Measurements from ENCODE around the gene CNTNAP2. TPM values are rescaled to one million over a fixed set of nuclear protein-coding genes. Genes with fewer than 3 reads are reported as not detected.

Gene CNTNAP2
- total RNA-seq, 2 donors from 2014 or later = 0.37 TPM; not detected in 1

- Mint-ChIP-seq H3K27me3 (peaks cover 18% of the 10 kb centered on the region), H3K4me3 (no peak overlapping the region), H3K36me3 (ENCODE audit: low read depth) (no peaks in the 10 kb centered on the region), H3K27ac (no peak overlapping the region), H3K4me1 (peaks cover 5% of the 10 kb centered on the region)
- DNase-seq = no peak
- H3K9me3 ChIP-seq (ENCODE audit: control insufficient read depth, low read length, poor library complexity, severe bottlenecking) = no peaks in the 10 kb centered on the region
- ATAC-seq = no peak
Measured at GRCh38 chr7:146119002-146119401, 2.4 kb downstream of the CNTNAP2 start.

DNA sequence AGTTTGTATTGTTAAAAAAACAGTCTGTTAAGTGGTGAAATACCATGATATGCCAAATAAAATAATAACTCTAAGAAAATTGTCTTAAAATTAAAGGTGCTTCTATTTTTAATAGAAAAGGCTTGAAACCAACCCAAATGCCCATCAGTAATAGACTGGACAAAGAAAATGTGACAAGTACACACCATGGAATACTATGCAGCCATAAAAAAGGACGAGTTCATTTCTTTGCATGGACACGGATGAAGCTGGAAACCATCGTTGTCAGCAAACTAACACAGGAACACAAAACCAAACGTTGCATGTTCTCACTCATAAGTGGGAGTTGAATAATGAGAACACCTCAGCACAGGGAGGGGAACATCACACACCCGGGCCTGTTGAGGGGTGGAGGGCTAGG is 7.1 kb downstream of the CNTNAP2 start:
- Mint-ChIP-seq H3K27me3 (no peaks in the 10 kb centered on the region), H3K4me3 (no peak overlapping the region), H3K27ac (no peak overlapping the region), H3K36me3 (ENCODE audit: low read depth) (no peaks in the 10 kb centered on the region), H3K4me1 (no peaks in the 10 kb centered on the region)
- ATAC-seq = no peak
- no peaks in the 10 kb centered on the region for H3K9me3 ChIP-seq (ENCODE audit: control insufficient read depth, low read length, poor library complexity, severe bottlenecking)
- DNase-seq = no peak

DNA sequence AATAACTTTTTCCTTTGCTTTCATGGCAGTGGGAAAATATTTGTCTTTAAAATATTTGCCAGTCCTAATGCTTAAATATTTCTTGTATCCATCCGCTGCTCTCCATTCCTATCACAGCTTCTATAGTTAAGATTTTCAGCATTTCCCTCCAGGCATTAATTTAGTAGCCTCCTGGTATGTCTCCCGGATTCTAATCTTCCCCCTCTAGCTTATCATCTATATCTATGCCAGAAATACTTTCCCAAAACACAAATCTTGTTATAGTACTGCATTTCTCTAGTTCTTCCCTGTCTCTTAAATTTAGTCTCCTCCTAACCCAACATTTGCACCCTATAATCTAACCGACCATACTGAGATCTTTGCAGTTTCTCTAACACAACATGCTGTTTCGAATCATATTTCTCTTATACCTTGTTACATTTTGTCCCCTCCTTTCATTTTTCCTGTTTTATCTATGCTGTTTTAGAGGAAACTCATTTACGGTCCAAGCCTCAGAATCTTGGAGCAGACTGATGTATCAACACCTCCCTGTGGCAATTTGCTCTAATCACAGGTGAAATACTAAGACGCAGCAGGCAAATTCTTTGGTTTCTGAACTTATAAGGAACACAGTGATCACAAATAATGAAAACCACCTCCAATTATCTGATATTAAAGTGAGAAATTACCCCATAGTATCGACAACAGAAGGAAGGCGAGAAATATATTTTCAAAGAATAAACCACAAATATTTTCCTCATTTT is 10.3 kb downstream of the CNTNAP2 start:
- ATAC-seq = no peak
- no peak for DNase-seq
- no peaks in the 10 kb centered on the region for H3K9me3 ChIP-seq (ENCODE audit: control insufficient read depth, low read length, poor library complexity, severe bottlenecking)
- Mint-ChIP-seq H3K27ac (no peak overlapping the region), H3K4me1 (no peaks in the 10 kb centered on the region), H3K27me3 (no peaks in the 10 kb centered on the region), H3K36me3 (ENCODE audit: low read depth) (no peaks in the 10 kb centered on the region), H3K4me3 (no peak overlapping the region)

DNA sequence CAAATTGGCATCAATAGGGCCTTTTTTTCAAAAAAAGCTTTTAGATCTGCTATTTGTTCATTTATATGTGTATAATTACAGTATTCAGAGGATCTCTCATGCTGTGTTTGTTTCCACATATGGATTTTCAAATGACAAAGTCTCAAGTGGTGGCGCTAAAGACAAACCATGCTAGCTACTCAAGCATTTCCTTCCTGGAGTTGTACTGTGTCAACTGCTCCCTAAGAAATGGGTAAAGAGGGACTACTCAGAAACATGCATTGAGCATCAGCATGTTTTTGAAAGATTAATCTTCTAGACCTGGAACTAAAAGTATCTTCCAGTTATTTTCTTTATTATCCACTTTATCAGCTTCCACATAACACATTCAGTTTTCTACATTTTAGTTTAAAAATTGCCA is 12.7 kb downstream of the CNTNAP2 start:
- no peaks in the 10 kb centered on the region for H3K36me3 Mint-ChIP-seq (ENCODE audit: low read depth)
- no peaks in the 10 kb centered on the region for H3K9me3 ChIP-seq (ENCODE audit: control insufficient read depth, low read length, poor library complexity, severe bottlenecking)
- ATAC-seq = no peak
- no peak overlapping the region for H3K27ac Mint-ChIP-seq
- no peaks in the 10 kb centered on the region for H3K4me1 Mint-ChIP-seq
- DNase-seq = no peak
- no peaks in the 10 kb centered on the region for H3K27me3 Mint-ChIP-seq
- no peak overlapping the region for H3K4me3 Mint-ChIP-seq

DNA sequence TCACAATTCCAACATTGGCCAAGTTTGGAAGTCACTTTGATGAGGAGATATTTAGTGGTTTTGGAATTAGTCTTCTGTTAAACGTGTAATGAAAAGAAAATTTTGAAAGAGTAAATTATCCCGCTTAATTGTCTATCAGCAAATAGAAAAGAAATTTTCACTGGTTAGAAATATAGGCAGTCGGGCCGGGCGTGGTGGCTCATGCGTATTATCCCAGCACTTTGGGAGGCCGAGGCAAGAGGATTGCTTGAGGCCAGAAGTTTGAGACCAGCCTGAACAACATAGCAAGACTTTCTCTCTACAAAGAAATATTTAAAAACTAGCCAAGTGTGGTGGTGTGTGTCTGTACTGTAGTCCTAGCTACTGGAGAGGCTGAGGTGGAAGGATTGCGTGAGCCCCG is 13.4 kb downstream of the CNTNAP2 start:
- Mint-ChIP-seq H3K27ac (no peak overlapping the region), H3K4me1 (no peaks in the 10 kb centered on the region), H3K27me3 (no peaks in the 10 kb centered on the region), H3K4me3 (no peak overlapping the region), H3K36me3 (ENCODE audit: low read depth) (no peaks in the 10 kb centered on the region)
- ATAC-seq = no peak
- DNase-seq = no peak
- H3K9me3 ChIP-seq (ENCODE audit: control insufficient read depth, low read length, poor library complexity, severe bottlenecking) = no peaks in the 10 kb centered on the region

- H3K4me1 Mint-ChIP-seq = no peaks in the 10 kb centered on the region
- no peak for DNase-seq
- no peaks in the 10 kb centered on the region for H3K36me3 Mint-ChIP-seq (ENCODE audit: low read depth)
Measured at GRCh38 chr7:146131701-146132100, 15.1 kb downstream of the CNTNAP2 start.

DNA sequence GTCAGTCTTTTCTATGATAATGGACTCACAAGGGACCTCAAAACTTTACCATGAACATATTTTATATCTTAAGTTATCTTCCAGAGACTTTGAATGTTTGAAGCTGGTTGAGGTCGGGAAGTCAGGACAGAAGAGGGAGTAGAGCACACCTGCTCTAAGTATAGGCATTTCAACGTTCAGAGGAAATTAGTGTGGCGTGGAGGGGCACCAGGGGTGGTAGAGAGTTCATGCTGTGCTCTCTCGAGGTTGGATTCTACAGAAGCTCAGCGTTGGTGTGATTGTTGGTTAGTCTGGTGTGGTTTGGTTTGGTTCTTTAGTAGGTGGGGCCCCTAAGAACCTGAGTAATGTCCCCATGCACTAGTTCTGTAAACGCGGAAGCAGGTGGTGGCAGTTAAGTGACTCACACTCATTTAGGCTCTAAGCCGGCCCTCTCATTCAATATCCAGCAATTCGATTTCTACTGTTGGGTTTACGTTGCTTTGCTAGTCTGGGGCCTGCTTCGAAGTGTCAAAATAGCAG is 19.8 kb downstream of the CNTNAP2 start:
- H3K9me3 ChIP-seq (ENCODE audit: control insufficient read depth, low read length, poor library complexity, severe bottlenecking) = no peaks in the 10 kb centered on the region
- ATAC-seq (no peak), DNase-seq (no peak)
- Mint-ChIP-seq H3K4me3 (no peak overlapping the region), H3K4me1 (no peaks in the 10 kb centered on the region), H3K27ac (no peak overlapping the region), H3K27me3 (no peaks in the 10 kb centered on the region), H3K36me3 (ENCODE audit: low read depth) (no peaks in the 10 kb centered on the region)

More at GRCh38 chr7:146131701-146132100, 15.1 kb downstream of the CNTNAP2 start:
- ATAC-seq = no peak
- no peak overlapping the region for H3K4me3 Mint-ChIP-seq
- H3K27ac Mint-ChIP-seq = no peak overlapping the region
- no peaks in the 10 kb centered on the region for H3K9me3 ChIP-seq (ENCODE audit: control insufficient read depth, low read length, poor library complexity, severe bottlenecking)
- no peaks in the 10 kb centered on the region for H3K27me3 Mint-ChIP-seq

GRCh38 chr7:146138926-146139325 is 22.3 kb downstream of the CNTNAP2 start:
- no peak for ATAC-seq
- Mint-ChIP-seq H3K4me3 (no peak overlapping the region), H3K27ac (no peak overlapping the region), H3K4me1 (no peaks in the 10 kb centered on the region), H3K36me3 (ENCODE audit: low read depth) (no peaks in the 10 kb centered on the region), H3K27me3 (no peaks in the 10 kb centered on the region)
- H3K9me3 ChIP-seq (ENCODE audit: control insufficient read depth, low read length, poor library complexity, severe bottlenecking) = no peaks in the 10 kb centered on the region
- DNase-seq = no peak

DNA sequence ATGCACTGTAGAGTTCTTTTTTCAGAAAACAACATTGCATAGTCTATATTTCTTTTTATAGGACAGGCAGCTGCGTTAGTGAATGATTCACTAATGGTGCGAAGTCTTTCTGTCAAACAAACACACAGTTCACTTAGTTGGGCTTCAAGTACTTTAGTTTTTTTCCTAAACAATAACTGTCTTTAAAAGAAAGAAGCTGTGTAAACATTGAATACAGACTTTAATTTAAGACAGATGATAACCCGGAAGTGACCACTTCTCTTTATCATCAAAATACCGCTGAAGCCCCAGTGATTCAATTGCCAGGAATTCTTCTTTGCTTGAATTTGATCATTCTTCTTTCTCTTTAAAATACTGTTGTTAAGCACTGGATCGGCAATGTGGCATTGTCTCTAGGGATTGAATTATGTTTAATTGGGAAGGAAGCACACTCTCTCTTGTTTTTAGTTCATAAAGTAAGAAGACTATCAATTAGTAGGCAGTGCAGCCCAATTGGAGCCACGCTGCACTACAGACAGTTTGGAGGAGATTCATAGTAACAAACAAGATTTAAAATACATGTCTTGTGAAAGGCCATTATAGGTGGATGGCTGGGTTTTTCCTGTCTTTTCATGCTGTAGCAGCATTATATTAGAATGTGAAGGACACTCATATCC is 30.4 kb downstream of the CNTNAP2 start:
- H3K9me3 ChIP-seq (ENCODE audit: control insufficient read depth, low read length, poor library complexity, severe bottlenecking) = peaks cover 2% of the 10 kb centered on the region
- Mint-ChIP-seq H3K4me1 (no peaks in the 10 kb centered on the region), H3K27me3 (no peaks in the 10 kb centered on the region), H3K36me3 (ENCODE audit: low read depth) (no peaks in the 10 kb centered on the region), H3K27ac (no peak overlapping the region), H3K4me3 (no peak overlapping the region)
- no peak for DNase-seq
- no peak for ATAC-seq

- Mint-ChIP-seq H3K36me3 (ENCODE audit: low read depth) (no peaks in the 10 kb centered on the region), H3K4me1 (no peaks in the 10 kb centered on the region), H3K27ac (no peak overlapping the region), H3K27me3 (no peaks in the 10 kb centered on the region), H3K4me3 (no peak overlapping the region)
- peaks cover 2% of the 10 kb centered on the region for H3K9me3 ChIP-seq (ENCODE audit: control insufficient read depth, low read length, poor library complexity, severe bottlenecking)
- DNase-seq (no peak), ATAC-seq (no peak)
Measured at GRCh38 chr7:146150153-146150552, 33.6 kb downstream of the CNTNAP2 start.

- no peak overlapping the region for H3K4me3 Mint-ChIP-seq
- ATAC-seq (no peak), DNase-seq (no peak)
- H3K36me3 Mint-ChIP-seq (ENCODE audit: low read depth) = no peaks in the 10 kb centered on the region
- H3K4me1 Mint-ChIP-seq = no peaks in the 10 kb centered on the region
- H3K27ac Mint-ChIP-seq = no peak overlapping the region
- no peaks in the 10 kb centered on the region for H3K9me3 ChIP-seq (ENCODE audit: control insufficient read depth, low read length, poor library complexity, severe bottlenecking)
- no peaks in the 10 kb centered on the region for H3K27me3 Mint-ChIP-seq
Measured at GRCh38 chr7:146172112-146172511, 55.5 kb downstream of the CNTNAP2 start.

DNA sequence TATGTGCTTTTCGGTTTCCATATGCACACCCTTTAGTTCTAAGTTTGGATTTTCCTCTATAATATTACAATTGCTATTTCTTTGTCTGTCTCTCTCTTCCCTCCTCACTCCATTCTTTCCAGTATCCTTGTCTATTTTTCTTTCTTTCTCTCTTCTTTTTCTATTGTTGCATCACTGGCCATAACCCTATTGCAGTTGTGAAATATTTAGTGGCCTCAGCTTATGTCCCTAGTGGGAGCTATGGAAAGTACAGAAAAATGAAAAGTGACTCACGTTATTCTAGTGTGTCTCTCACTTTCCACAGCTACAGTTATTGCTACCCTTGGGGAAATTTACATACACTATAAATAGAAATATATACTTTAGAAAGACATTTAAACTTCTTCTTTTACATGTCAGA is 59.1 kb downstream of the CNTNAP2 start:
- Mint-ChIP-seq H3K27me3 (no peaks in the 10 kb centered on the region), H3K4me1 (no peaks in the 10 kb centered on the region), H3K27ac (no peak overlapping the region), H3K36me3 (ENCODE audit: low read depth) (no peaks in the 10 kb centered on the region), H3K4me3 (no peak overlapping the region)
- no peak for ATAC-seq
- no peaks in the 10 kb centered on the region for H3K9me3 ChIP-seq (ENCODE audit: control insufficient read depth, low read length, poor library complexity, severe bottlenecking)
- no peak for DNase-seq

GRCh38 chr7:146176860-146177259 is 60.3 kb downstream of the CNTNAP2 start:
- DNase-seq (no peak), ATAC-seq (no peak)
- no peaks in the 10 kb centered on the region for H3K9me3 ChIP-seq (ENCODE audit: control insufficient read depth, low read length, poor library complexity, severe bottlenecking)
- Mint-ChIP-seq H3K27ac (no peak overlapping the region), H3K27me3 (no peaks in the 10 kb centered on the region), H3K4me3 (no peak overlapping the region), H3K36me3 (ENCODE audit: low read depth) (no peaks in the 10 kb centered on the region), H3K4me1 (no peaks in the 10 kb centered on the region)

GRCh38 chr7:146177301-146177700 is 60.7 kb downstream of the CNTNAP2 start:
- Mint-ChIP-seq H3K27me3 (no peaks in the 10 kb centered on the region), H3K4me3 (no peak overlapping the region), H3K27ac (no peak overlapping the region), H3K36me3 (ENCODE audit: low read depth) (no peaks in the 10 kb centered on the region), H3K4me1 (no peaks in the 10 kb centered on the region)
- ATAC-seq (no peak), DNase-seq (no peak)
- H3K9me3 ChIP-seq (ENCODE audit: control insufficient read depth, low read length, poor library complexity, severe bottlenecking) = no peaks in the 10 kb centered on the region
